Prostate gland (tissue), 2 donors: ENCODE measurements around the gene ARID3B.
A peak's percentile ranks its signal among the peaks of the same experiment; 100 is the strongest.

Source experiments
- POLR2AphosphoS5 ChIP-seq: sonication (generic); formaldehyde crosslinking; IDR thresholded peaks from one replicate; pipeline ENCODE4 v1.6.1; 2017; ENCODE audit warnings: antibody characterized with exemption
- TF ChIP-seq, protein P1 (sequence below), 4 experiments: fragments of 200-600 bp in 2 of 4; fragments of 450-650 bp in 2 of 4; sonication (generic) in 2 of 4; IDR thresholded peaks; 1 replicate in 3 of 4; 2 replicates in 1 of 4; pipeline ENCODE4 v1.5.1; 2016 to 2019; ENCODE audit warnings: antibody characterized with exemption in 4 of 4, mild to moderate bottlenecking in 2 of 4, moderate library complexity in 2 of 4

DNA sequence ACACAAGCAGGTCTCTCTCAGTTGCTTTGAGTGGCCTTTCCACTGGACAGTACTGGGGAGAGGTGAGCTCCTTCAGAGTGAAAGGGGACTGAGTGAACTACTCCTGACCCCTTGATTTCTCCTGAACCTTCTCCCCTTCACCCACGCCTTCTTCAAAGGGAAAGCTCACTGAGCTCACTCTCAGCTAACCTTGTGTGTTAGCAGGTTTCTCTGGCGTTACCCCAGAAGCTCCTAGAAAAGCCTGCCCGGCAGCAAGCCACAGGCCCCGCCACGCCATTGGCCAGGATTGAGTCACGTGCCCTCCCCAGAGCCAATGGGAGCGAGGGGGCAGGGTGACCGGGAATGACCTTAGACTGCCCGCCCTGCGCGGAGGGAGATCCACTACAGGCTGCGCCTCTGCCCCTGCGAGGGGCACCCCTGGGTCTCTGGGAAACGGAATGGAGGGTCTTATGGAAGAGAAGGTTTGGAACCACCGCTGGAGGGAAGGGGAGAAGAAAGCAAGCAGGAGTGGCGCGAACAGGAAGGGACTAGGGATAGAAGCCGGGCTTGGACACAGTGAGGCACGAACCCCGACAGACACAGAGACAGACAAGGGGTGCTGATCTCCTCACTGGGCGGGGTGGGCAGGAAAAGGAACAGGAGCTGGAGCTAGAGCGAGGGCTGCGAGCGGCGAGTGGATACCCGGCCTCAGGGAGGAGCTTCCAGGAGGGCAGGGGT is 57.3 kb downstream of the ARID3B start:
- peak; percentile 99 for TF ChIP-seq POLR2AphosphoS5
- TF ChIP-seq, protein P1, sequence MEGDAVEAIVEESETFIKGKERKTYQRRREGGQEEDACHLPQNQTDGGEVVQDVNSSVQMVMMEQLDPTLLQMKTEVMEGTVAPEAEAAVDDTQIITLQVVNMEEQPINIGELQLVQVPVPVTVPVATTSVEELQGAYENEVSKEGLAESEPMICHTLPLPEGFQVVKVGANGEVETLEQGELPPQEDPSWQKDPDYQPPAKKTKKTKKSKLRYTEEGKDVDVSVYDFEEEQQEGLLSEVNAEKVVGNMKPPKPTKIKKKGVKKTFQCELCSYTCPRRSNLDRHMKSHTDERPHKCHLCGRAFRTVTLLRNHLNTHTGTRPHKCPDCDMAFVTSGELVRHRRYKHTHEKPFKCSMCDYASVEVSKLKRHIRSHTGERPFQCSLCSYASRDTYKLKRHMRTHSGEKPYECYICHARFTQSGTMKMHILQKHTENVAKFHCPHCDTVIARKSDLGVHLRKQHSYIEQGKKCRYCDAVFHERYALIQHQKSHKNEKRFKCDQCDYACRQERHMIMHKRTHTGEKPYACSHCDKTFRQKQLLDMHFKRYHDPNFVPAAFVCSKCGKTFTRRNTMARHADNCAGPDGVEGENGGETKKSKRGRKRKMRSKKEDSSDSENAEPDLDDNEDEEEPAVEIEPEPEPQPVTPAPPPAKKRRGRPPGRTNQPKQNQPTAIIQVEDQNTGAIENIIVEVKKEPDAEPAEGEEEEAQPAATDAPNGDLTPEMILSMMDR (IDR thresholded peaks at IDR 0.05), result peak in 1 of 4 experiments; percentile 20
